SW 1271 (cell line): Measurements from ENCODE around the gene GDF15.
"Not testable (repeated sequence)": the region's sequence is repeated elsewhere in the genome, so short reads cannot be mapped to it uniquely, and the experiment has no call there.

Source experiments
- DNase-seq, 2 experiments: peaks; one replicate each; lab custom pipeline; 2025; lab: John Stamatoyannopoulos, UW

GDF15 gene

GRCh38 chr19:18364277-18364825 lies 21.6 kb upstream of the GDF15 start:
- DNase-seq = not testable (repeated sequence)

DNA sequence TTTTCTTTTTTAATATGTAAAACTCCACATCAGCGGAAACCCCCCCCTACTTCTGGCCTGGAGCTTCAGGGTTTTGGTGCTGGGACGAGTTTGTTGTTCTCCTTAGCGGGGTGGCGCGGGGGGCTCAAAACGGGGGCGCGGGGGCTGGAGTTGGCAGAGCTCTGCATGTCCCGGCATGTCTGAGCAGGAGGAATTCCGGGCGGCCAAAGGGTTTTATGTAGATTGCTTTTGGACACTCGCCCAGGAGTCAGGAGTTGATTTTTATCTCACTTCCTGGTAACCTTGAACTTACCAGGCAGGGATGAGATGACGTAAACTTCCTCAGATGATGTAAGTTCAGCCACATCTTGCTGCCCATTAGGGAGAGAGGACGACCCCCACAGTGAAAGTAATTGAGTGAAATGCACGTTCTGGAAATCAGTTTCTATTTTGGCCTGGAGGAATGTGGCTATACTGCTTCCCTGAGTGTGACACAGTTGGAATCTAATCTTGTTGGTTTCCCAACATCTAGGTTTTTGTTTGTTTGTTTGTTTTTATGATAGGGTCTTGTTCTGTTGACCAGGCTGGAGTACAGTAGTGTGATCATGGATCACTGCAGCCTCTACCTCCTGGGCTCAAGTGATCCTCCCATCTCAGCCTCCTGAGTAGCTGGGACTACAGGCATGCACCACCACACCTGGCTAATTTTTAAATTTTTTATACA lies 21.0 kb upstream of the GDF15 start:
- peak; percentile 83 to 95 for DNase-seq

- DNase-seq = no peak
Observed at GRCh38 chr19:18366021-18366435, 19.9 kb upstream of the GDF15 start.

- DNase-seq = no peak
Observed at GRCh38 chr19:18368504-18369222, 17.3 kb upstream of the GDF15 start.

- DNase-seq = no peak
Observed at GRCh38 chr19:18373407-18373891, 12.5 kb upstream of the GDF15 start.

DNA sequence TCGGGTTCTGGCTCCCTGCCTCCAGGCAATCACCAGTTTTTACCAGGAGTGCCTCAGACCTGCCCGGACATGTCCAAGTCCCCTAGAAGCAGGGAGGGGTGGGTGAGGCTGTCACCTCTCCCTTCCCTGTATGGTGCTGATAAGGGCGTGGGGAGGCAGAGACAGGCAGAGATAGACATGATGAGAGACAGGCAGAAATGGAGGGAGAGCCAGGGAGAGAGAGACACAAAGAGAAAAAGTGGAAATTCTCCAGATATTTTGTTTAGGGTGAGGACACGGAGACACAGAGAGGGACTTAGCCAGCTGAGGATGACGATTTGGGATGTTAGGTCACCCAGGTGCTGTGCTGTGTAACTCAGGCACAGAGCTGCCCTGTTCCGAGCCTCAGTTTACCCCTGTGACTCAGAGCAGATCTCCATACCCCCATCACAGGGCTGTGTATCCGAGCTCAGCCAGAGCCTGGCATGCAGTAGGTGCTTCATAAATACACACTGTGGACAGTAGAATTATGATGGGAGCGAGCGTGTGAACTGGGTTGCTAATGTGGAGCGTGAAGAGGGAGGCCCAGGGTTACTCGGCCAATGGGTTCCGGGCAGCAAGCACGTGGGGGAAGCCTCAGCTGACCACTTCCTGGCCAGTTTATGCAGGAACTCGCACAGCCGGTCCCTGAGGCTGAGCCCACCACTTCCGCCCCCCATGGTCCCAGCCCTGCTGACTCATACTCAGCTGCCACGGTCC lies 11.9 kb upstream of the GDF15 start:
- DNase-seq = peak; percentile 94 to 96

GRCh38 chr19:18377026-18377425 lies 8.9 kb upstream of the GDF15 start:
- DNase-seq = no peak

DNA sequence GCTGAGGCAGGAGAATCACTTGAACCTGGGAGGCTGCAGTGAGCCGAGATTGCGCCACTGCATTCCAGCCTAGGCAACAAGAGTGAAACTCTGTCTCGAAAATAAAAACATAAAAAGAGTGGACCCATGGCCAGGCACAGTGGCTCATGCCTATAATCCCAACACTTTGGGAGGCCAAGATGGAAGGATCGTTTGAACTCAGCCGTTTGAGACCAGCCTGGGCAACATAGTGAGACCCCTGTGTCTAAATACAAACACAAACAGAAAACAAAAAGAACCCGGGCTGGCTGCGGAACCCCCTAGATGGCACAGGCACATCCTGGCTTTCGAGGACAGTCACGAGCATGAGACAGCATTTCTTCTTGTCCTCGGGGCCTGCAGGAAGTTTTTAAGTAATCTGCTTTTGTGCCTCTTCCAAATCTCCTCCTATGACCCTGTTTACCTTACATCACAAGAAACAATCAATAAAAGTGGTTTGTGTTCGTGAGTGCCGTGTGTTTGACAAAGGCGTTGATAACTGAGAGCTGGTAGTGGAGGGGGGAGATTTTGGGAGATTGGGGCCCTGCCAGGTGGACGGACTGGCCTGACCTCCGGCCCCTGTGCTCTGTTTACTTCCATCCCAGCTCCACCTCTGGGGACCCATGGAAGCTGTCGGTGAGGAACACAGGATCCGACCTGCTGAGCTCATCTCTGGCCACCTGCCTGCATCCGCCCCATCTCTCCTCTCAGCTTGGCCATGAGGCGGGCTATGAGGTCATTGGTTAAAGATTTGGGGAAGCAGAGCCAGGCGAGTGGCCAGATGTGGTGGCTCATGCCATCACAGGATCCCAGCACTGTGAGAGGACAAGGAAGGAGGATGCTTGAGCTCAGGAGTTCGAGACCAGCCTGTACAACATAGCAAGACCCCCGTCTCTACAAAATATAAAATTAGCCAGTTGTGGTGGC lies 5.9 kb upstream of the GDF15 start:
- DNase-seq = no peak

DNA sequence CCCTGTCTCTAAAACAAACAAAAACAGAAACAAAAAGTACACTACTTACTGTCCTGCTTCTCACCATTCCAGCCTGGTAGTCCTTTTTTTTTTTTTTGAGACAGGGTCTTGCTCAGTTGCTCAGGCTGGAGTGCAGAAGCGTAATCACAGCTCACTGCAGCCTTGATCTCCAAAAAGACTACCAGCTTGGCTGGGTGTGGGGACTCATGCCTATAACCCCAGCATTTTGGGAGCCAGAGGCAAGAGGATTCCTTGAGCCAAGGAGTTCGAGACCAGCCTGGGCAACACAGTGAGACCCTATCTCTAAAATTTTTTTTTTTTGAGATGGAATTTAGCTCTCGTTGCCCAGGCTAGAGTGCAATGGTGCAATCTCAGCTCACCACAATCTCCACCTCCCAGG lies 5.1 kb upstream of the GDF15 start:
- DNase-seq = no peak

DNA sequence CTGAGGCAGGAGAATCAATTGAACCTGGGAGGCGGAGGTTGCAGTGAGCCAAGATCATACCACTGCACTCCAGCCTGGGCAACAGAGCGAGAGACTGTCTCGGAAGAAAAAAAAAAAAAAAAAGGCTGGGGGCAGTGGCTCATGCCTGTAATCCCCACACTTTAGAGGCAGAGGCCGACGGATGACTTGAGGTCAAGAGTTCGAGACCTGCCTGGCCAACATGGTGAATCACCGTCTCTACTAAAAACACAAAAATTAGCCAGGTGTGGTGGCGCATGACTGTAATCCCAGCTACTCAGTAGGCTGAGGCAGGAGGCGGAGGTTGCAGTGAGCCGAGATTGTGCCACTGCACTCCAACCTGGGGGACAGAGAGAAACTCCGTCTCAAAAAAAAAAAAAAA lies 2.3 kb upstream of the GDF15 start:
- DNase-seq = not testable (repeated sequence)

GRCh38 chr19:18384775-18385174 lies 1.2 kb upstream of the GDF15 start:
- no peak for DNase-seq

DNA sequence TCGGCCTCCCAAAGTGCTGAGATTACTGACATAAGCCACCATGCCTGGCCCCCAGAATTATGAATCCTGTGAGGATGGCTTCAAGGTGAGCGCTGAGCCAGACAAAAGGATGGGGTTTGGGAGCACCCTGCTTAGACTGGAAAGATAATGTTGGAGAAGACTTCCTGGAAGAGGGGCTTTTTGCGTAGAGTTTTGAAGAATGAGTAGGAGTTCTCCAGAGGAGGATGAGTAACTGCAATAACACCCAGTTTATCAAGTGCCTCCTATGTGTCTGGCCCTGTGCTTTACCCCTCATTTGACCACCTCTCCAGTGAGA lies 641 bp upstream of the GDF15 start:
- no peak for DNase-seq

DNA sequence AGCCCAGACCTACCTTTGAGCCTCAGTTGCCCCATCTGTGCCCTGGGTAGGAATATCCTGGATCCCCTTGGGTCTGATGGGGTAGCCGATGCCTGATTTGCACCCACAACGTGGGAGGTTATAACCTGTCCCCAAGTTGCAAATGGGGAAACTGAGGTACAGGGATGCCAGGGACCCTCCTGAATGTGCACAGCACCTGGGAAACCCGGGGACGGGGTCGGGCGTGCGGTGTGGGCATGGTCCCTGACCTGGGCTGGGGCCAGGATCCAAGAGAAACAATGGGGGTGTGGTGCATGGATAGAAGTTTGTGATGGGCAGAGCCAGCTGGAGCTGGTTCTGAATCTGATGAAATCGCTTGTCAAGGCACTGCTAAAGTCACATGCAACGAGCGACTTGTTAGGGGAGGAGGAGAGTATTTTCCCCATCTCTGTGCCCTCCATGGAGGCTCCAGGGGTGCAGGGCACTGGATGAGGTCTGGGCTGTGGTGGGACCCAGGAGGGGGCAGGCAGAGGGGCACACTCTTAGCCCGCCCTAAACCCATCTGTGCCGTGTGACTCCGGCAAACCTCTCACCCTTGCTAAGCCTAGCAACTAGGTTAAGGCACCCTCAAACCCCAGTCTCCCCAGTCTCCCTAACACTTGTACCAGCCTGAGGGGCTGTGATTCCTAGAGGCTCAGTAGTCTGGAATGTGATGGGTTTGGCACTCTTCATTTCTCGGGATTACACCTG lies 749 bp downstream of the GDF15 start:
- DNase-seq = no peak

DNA sequence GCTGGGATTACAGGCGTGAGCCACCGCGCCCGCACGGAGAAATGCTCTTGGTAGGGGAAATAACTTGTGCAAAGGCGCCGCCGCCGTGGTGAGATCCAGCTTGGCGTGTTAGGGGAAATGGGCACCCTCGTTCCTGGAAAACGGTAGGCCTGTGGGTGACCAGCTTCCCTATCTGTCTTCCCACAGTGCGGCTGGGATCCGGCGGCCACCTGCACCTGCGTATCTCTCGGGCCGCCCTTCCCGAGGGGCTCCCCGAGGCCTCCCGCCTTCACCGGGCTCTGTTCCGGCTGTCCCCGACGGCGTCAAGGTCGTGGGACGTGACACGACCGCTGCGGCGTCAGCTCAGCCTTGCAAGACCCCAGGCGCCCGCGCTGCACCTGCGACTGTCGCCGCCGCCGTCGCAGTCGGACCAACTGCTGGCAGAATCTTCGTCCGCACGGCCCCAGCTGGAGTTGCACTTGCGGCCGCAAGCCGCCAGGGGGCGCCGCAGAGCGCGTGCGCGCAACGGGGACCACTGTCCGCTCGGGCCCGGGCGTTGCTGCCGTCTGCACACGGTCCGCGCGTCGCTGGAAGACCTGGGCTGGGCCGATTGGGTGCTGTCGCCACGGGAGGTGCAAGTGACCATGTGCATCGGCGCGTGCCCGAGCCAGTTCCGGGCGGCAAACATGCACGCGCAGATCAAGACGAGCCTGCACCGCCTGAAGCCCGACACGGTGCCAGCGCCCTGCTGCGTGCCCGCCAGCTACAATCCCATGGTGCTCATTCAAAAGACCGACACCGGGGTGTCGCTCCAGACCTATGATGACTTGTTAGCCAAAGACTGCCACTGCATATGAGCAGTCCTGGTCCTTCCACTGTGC lies 2.4 kb downstream of the GDF15 start:
- DNase-seq = peak; percentile 44 to 55

DNA sequence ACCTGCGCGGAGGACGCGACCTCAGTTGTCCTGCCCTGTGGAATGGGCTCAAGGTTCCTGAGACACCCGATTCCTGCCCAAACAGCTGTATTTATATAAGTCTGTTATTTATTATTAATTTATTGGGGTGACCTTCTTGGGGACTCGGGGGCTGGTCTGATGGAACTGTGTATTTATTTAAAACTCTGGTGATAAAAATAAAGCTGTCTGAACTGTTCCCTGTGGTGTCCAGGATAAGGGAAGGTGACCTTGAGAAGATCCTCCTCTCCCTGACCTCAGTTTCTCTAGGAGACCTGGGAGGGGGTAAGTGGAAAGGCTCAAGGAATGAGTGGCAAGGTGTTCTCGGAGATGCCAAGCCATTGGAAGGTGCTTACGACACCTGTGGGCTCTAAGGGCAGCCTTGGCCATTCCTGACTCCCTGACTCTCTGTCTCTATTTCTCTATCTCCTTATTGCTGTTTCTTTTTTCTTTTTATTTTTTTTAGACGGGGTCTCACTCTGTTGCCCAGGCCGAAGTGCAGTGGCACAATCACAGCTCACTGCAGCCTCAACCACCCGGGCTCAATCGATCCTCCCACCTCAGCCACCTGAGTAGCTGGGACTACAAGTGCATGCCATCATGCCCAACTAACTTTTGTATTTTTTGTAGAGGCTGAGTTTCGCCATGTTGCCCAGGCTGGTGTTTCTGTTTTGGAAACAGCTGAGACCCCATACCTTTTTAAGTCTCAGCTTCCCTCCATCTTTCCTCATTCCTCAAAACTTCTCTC lies 3.2 kb downstream of the GDF15 start:
- no peak for DNase-seq

GRCh38 chr19:18389726-18390064 lies 3.7 kb downstream of the GDF15 start:
- DNase-seq = no peak

DNA sequence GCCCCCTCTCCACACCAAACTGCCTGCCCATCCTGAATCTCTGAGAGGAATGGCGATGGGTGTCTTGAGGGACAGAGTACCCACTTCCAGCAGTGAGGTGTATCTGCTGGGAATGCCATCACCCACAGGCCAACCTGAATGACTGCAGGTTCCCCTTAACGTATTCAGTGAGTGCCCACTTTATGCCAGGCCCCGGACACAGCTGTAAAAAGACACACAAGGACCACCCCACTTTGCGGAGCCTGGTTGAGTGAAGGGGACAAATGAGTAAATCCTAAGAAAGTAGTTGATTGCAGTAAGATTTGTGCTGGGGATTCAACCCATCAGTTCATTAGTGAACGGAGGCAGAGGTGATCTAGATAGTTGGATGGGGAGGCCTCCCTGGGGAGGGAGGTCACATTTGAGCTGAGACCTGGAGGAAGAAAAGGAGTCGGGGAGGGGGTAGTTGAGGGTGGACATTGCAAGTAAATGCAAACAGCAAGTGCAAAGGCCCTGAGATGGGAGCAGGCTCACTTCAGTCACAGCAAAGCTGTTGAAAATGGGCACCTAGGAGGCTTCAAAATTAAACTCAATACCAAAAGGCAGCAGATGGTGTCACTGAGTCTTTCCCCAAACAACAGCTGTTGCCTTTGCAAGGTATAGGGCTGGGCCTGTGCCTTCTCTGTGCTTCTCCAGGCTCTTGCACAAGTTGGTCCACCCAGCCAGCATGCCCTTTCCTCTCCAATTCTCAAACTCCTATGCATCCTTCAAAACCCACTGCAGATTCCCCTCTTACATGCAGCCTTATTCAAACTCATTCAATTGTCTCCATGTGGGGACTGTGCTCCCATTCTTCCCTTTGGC lies 4.3 kb downstream of the GDF15 start:
- DNase-seq = no peak

GRCh38 chr19:18391509-18392075 lies 5.6 kb downstream of the GDF15 start:
- DNase-seq = no peak
